Thymus (tissue), 11 donors: Measurements from ENCODE around the gene EXOC6B. TPM values are rescaled to one million over a fixed set of nuclear protein-coding genes. Genes with fewer than 3 reads are reported as not detected.

Experiments used
- DNase-seq, 9 donors: peaks; one replicate each; pipeline ENCODE4 v3.0.0-alpha.2; 2013; ENCODE audit warnings: low spot score in 9 of 9, low read depth in 6 of 9, missing footprints in 1 of 9
- H3K27ac ChIP-seq, 2 donors: one replicate each; pipeline ENCODE4 v1.5.1; 2013; ENCODE audit warnings: control low read depth in 1 of 2, low read depth in 1 of 2, low read length in 1 of 2, mild to moderate bottlenecking in 1 of 2, moderate library complexity in 1 of 2
- H3K27me3 ChIP-seq, 2 donors: one replicate each; pipeline ENCODE4 v1.5.1; 2013; ENCODE audit warnings: low read length in 1 of 2; ENCODE audit not compliant: control insufficient read depth in 2 of 2, insufficient read depth in 1 of 2
- H3K36me3 ChIP-seq, 2 donors: one replicate each; pipeline ENCODE4 v1.5.1; 2013; ENCODE audit warnings: low read length in 1 of 2, mild to moderate bottlenecking in 1 of 2, moderate library complexity in 1 of 2; ENCODE audit not compliant: control insufficient read depth in 2 of 2, insufficient read depth in 2 of 2
- H3K4me1 ChIP-seq, 2 donors: one replicate each; pipeline ENCODE4 v1.5.1; 2013; ENCODE audit warnings: low read length in 2 of 2; ENCODE audit not compliant: control insufficient read depth in 2 of 2, insufficient read depth in 2 of 2
- H3K4me3 ChIP-seq, 2 donors: one replicate each; pipeline ENCODE4 v1.5.1; 2013; ENCODE audit warnings: low read length in 2 of 2, control low read depth in 1 of 2, mild to moderate bottlenecking in 1 of 2
- H3K9me3 ChIP-seq, 2 donors: one replicate each; pipeline ENCODE4 v1.5.1; 2013; ENCODE audit warnings: low read length in 1 of 2, mild to moderate bottlenecking in 1 of 2; ENCODE audit not compliant: control insufficient read depth in 2 of 2, insufficient read depth in 1 of 2
- WGBS: extraction: QIAGEN DNeasy Blood & Tissue Kit; methylation state at CpG from one replicate; pipeline ENCODE4 v1.1.7; 2013; 5-methylcytosine and 5-hydroxymethylcytosine counted together
- polyA plus RNA-seq: library from polyadenylated mRNA; stranded (reverse); fragments of 200-250 nt; gene quantifications from one replicate; pipeline ENCODE4 v1.2.3, GENCODE V29; 2013
- total RNA-seq: library from RNA; stranded (reverse); fragments of 120-200 nt; gene quantifications from one replicate; pipeline ENCODE4 v1.2.4, GENCODE V29; 2013
- donor health status: healthy.

The EXOC6B gene
- total and polyA plus RNA-seq, 2 donors, result 5.0 to 6.2 TPM

DNA sequence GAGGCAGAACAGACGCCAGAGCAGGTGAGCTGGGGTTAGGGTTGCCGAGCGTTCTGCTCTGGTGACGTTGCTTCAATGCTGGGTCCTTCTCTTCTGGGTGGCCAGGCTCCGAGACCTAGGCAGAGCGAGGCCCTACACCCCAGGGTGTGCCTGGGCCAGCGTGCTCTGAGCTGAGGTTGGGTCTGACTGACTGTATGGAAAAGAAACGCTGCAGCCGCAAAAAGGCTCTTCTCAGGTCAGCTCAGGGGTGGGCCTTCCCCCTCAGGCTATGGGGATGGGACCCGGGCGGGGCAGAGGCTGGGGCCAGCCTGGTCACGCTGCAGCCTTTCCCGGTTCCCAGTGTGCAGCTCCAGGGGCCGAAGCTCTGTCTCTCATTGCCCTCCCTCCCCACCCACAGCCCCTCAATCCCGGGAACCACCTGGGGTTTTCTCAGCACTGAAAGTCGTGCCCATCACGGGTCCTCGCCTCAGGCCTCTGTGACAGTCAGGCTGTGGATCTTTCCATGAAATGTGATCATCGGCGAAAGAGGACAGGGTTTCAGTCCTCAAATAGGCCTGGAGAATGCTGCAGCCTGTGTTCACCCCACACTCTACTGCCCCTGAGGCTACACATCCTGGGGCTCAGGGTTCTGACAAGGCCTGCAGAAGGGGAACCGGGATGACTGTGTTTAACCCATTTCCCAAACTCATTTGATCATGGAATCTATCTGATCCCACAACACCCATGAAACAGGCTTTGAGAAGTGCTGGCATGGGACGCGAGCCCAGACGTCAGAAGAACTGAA is 697.6 kb downstream of the EXOC6B start:
- no peaks in the 10 kb centered on the region for H3K9me3 ChIP-seq
- no peaks in the 10 kb centered on the region for H3K36me3 ChIP-seq
- H3K4me1 ChIP-seq, result peaks cover 0 to 11% of the 10 kb centered on the region in 2 donors
- H3K27me3 ChIP-seq, result peaks cover 0 to 5% of the 10 kb centered on the region in 2 donors
- WGBS, result 94% methylated on average over 24 of the region's 24 CpGs
- H3K4me3 ChIP-seq, result no peak overlapping the region
- H3K27ac ChIP-seq, result peak overlapping the region in 1 of 2 donors; percentile 19
- DNase-seq, result no peak

DNA sequence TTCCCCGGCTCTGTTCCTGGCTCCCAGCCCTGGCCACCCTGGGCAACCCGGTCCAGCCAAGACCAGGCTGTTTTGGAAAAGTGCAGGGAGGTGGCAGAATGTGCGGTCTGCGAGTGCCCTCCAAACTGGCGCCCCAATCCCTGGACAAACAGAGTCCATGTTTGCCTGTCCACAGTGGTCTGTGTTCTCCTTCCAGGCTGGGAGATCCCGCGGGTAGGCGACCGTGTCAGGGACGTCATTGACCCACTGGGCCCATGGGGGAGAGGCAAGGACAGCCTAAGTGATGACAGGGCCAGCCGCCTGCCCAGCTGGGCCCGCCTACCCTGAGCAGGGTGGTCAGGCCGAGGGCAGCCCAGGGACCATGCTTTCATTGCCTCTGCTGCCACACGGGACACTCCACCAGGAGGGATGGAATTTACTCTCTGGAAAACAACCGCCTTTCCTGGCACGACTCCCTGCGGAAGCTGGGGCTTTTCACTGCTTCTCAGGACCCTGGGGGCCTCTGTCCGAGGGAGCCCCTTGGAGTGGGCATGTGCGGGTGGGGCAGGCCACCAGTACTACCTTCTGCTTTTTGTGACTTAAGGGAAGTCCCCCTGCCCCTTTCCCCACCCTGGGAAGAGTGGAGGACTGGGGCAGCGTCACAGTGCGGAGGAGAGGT is 698.3 kb downstream of the EXOC6B start:
- no peaks in the 10 kb centered on the region for H3K36me3 ChIP-seq
- peaks cover 0 to 6% of the 10 kb centered on the region in 2 donors for H3K4me1 ChIP-seq
- DNase-seq, result no peak
- no peak overlapping the region for H3K4me3 ChIP-seq
- WGBS, result 91% methylated on average over 21 of the region's 21 CpGs
- H3K9me3 ChIP-seq, result no peaks in the 10 kb centered on the region
- peaks cover 0 to 5% of the 10 kb centered on the region in 2 donors for H3K27me3 ChIP-seq
- H3K27ac ChIP-seq, result peak overlapping the region in 1 of 2 donors; percentile 19

DNA sequence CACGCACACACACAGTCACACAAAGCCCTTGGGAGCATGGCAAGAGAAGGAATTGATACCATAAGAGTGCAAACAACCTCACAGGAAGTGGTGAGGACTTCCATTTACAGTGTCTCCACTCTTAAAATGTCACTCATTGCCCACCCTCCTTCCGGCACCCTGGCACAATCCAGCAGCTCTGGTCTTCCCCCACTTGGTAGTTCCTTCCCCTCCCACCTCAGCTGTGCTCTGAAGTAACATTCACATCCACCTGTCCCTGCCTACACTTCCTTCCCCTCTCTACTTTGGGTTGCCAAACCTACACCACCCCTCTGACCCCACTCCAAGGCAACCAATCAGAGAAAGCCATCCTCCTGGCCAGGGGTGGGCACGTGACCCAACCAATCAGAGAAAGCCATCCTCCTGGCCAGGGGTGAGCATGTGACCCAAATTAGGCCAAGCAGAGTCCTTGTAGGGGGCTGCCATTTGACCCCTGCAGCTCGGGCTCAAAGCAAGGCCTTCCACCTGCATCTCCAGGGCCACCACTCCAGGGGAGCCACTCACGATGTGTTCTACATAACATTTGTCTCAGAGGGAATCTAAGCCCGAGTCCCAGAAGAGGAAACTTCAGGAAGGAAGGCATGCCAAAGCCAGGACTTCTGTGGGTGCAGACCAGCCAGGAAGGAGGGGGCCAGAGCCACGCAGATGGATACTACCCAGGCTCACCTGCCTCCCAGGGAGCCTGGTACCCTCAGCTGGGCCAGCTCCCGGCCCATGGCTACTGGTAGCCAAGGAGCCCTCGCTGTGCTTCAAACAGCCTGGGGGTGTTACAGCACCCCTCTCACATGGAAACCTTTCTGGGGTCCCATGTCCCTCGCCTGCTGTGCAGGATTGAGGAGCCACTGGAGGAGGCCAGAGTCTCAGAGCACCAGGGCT is 699.4 kb downstream of the EXOC6B start:
- 89% methylated on average over 10 of the region's 10 CpGs for WGBS

More for the DNA sequence above, 699.4 kb downstream of the EXOC6B start:
- Histone ChIP-seq H3K4me1 (peaks cover 0 to 6% of the 10 kb centered on the region in 2 donors), H3K36me3 (no peaks in the 10 kb centered on the region), H3K27ac (no peak overlapping the region), H3K27me3 (peaks cover 0 to 5% of the 10 kb centered on the region in 2 donors), H3K9me3 (no peaks in the 10 kb centered on the region), H3K4me3 (no peak overlapping the region)
- DNase-seq, result no peak

Other genes with a start within 250 kb of the EXOC6B start
- 1.8 TPM for gene SPR, start 61.4 kb upstream of the EXOC6B start, total RNA-seq
- 9.1 TPM for gene SPR, start 61.4 kb upstream of the EXOC6B start, polyA plus RNA-seq
- 0.38 TPM for gene EMX1, start 91.5 kb upstream of the EXOC6B start, total RNA-seq
- 0.82 TPM for gene EMX1, start 91.5 kb upstream of the EXOC6B start, polyA plus RNA-seq
- 11.0 TPM for gene SFXN5, start 245.7 kb upstream of the EXOC6B start, total RNA-seq
- gene SFXN5, start 245.7 kb upstream of the EXOC6B start, polyA plus RNA-seq, result 6.2 TPM